Measurements from ENCODE around the gene XK. TPM values are rescaled to one million over a fixed set of nuclear protein-coding genes. Genes with fewer than 3 reads are reported as not detected.
"Not testable (repeated sequence)": the region's sequence is repeated elsewhere in the genome, so short reads cannot be mapped to it uniquely, and the experiment has no call there.

Gene XK
- total and polyA plus RNA-seq, 10 of the 15 experiments (the other 5 are each of a cell fraction or from before 2014, with no cell fraction given), result not detected

GRCh38 chrX:37644381-37645305 lies 40.9 kb upstream of the XK start (continued):
- TF ChIP-seq PRDM15 (CRISPR knock-in tag; IDR thresholded peaks at IDR 0.05), result no peak

- intact Hi-C loops (cut with micrococcal nuclease; ENCODE audit: unreplicated experiment), result no loop called here
- SMC1A ChIA-PET (ENCODE audit: uncharacterized antibody, unreplicated experiment), result no interaction called here
These were observed 39.3 kb upstream of the XK start for GRCh38 chrX:37646254-37646653.

GRCh38 chrX:37650879-37651278 lies 34.7 kb upstream of the XK start:
- H3K36me3 ChIP-seq (ENCODE audit: control insufficient read depth in 2 of 2, insufficient read depth in 2 of 2, low read length in 1 of 2); SMC1A ChIA-PET (ENCODE audit: uncharacterized antibody, unreplicated experiment); CTCF ChIA-PET; H3K79me2 ChIP-seq (ENCODE audit: control insufficient read depth, insufficient read depth, low read length); H4K20me1 ChIP-seq (ENCODE audit: control insufficient read depth, insufficient read depth); H3K27me3 ChIP-seq (replicated peaks in 1 of 2; ENCODE audit: control insufficient read depth in 2 of 2, insufficient read depth in 2 of 2, low read length in 1 of 2); H2AFZ ChIP-seq (ENCODE audit: control insufficient read depth, low read depth, low read length); intact Hi-C loops (cut with micrococcal nuclease; ENCODE audit: unreplicated experiment); BruUV-seq (replicated peaks); H3K9ac ChIP-seq (ENCODE audit: control insufficient read depth, insufficient read depth, low read length); H3K4me2 ChIP-seq (ENCODE audit: control insufficient read depth, insufficient read depth); H3K4me1 ChIP-seq (ENCODE audit: control insufficient read depth, insufficient read depth, low read length); RAD21 ChIA-PET (ENCODE audit: unreplicated experiment); H3K4me3 ChIP-seq; in situ Hi-C loops (cut with MboI); ATAC-seq; FAIRE-seq; DNase-seq (ENCODE audit: low read depth, low spot score); H3K27ac ChIP-seq (ENCODE audit: control insufficient read depth, insufficient read depth); H3K9me3 ChIP-seq (replicated peaks; ENCODE audit: control insufficient read depth, insufficient read depth, low read length); POLR2A ChIA-PET: not testable (repeated sequence)
- 56% methylated on average over 1 of the region's 2 CpGs for WGBS (ENCODE audit: insufficient coverage, insufficient replicate concordance, low lambda C conversion rate, missing lambda C conversion rate)

More at GRCh38 chrX:37646254-37646653, 39.3 kb upstream of the XK start:
- no peaks in the 10 kb centered on the region for H3K9me3 ChIP-seq (replicated peaks; ENCODE audit: control insufficient read depth, insufficient read depth, low read length)
- no peaks in the 10 kb centered on the region for H3K79me2 ChIP-seq (ENCODE audit: control insufficient read depth, insufficient read depth, low read length)
- no peak for DNase-seq (ENCODE audit: low read depth, low spot score)
- no peaks in the 10 kb centered on the region; a peak in 2 of 4 replicates for H3K27me3 ChIP-seq (replicated peaks in 1 of 2; ENCODE audit: control insufficient read depth in 2 of 2, insufficient read depth in 2 of 2, low read length in 1 of 2)
- no peak overlapping the region for H3K4me3 ChIP-seq
- H4K20me1 ChIP-seq (ENCODE audit: control insufficient read depth, insufficient read depth), result no peaks in the 10 kb centered on the region
- no peak overlapping the region for H3K27ac ChIP-seq (ENCODE audit: control insufficient read depth, insufficient read depth)
- no peaks in the 10 kb centered on the region for H3K4me1 ChIP-seq (ENCODE audit: control insufficient read depth, insufficient read depth, low read length)
- H3K36me3 ChIP-seq (ENCODE audit: control insufficient read depth in 2 of 2, insufficient read depth in 2 of 2, low read length in 1 of 2), result no peaks in the 10 kb centered on the region
- ChIA-PET RAD21 (ENCODE audit: unreplicated experiment) (no interaction called here), CTCF (interaction anchor here (0.7 kb wide), 1 partner anchor 433 kb away, joined by 3 read pairs; no protein-coding TSS in a partner anchor), POLR2A (no interaction called here)
- no peak for FAIRE-seq
- in situ Hi-C loops (cut with MboI), result no loop called here
- ATAC-seq, result no peak
- H3K4me2 ChIP-seq (ENCODE audit: control insufficient read depth, insufficient read depth), result no peak overlapping the region
- no peak overlapping the region for H2AFZ ChIP-seq (ENCODE audit: control insufficient read depth, low read depth, low read length)
- no peak overlapping the region for H3K9ac ChIP-seq (ENCODE audit: control insufficient read depth, insufficient read depth, low read length)
- no TSS peak for BruUV-seq (replicated peaks)
- TF ChIP-seq JUNB (IDR thresholded peaks at IDR 0.05) (no peak), CHD2 (IDR thresholded peaks at IDR 0.05; ENCODE audit: borderline replicate concordance, low read depth, low read length) (no peak), KAT2A (conservative IDR thresholded peaks at IDR 0.05; ENCODE audit: control insufficient read depth, low read depth, low read length) (no peak), SREBF2 (IDR thresholded peaks at IDR 0.05; ENCODE audit: low read length) (no peak)
